Tibial nerve (tissue), 4 donors: ENCODE results near the gene ALG12. TPM values are rescaled to one million over a fixed set of nuclear protein-coding genes. Genes with fewer than 3 reads are reported as not detected.

Experiments
- DNase-seq, 2 donors: peaks; one replicate each; pipeline ENCODE4 v3.0.0-alpha.2; 2019; ENCODE audit warnings: low spot score in 2 of 2
- H3K27ac ChIP-seq, 4 donors: fragments of 200-600 bp; sonication (generic) in 3 of 4; one replicate each; pipeline ENCODE4 v1.5.1; 2017 to 2019; ENCODE audit warnings: mild to moderate bottlenecking in 1 of 4
- H3K27me3 ChIP-seq, 2 donors: fragments of 200-600 bp; sonication (generic) in 1 of 2; one replicate each; pipeline versions ENCODE4 v1.5.1 to v1.6.0; 2017 to 2019
- H3K36me3 ChIP-seq, 3 donors: fragments of 200-600 bp; sonication (generic); one replicate each; pipeline ENCODE4 v1.5.1; 2018 to 2019
- H3K4me1 ChIP-seq, 4 donors: fragments of 200-600 bp; sonication (generic) in 3 of 4; one replicate each; pipeline ENCODE4 v1.5.1; 2017 to 2019
- H3K4me3 ChIP-seq, 4 donors: fragments of 200-600 bp; sonication (generic) in 3 of 4; one replicate each; pipeline ENCODE4 v1.5.1; 2017 to 2019; ENCODE audit warnings: mild to moderate bottlenecking in 1 of 4, moderate library complexity in 1 of 4
- H3K9me3 ChIP-seq, 4 donors: fragments of 200-600 bp; sonication (generic) in 3 of 4; one replicate each; pipeline ENCODE4 v1.5.1; 2017 to 2019
- EP300 ChIP-seq, 2 donors: sonication (generic); formaldehyde crosslinking; IDR thresholded peaks; one replicate each; pipeline ENCODE4 v1.6.1; 2017; ENCODE audit warnings: antibody characterized with exemption in 2 of 2, mild to moderate bottlenecking in 1 of 2
- POLR2A ChIP-seq, 2 donors: fragments of 450-650 bp; IDR thresholded peaks; one replicate each; pipeline ENCODE4 v1.6.1; 2017; ENCODE audit warnings: antibody characterized with exemption in 2 of 2, mild to moderate bottlenecking in 2 of 2, moderate library complexity in 2 of 2
- WGBS, 2 donors: methylation state at CpG; one replicate each; pipeline ENCODE4 v1.1.5; 2018; 5-methylcytosine and 5-hydroxymethylcytosine counted together
- total RNA-seq, 4 donors: library from RNA; depleted of rRNA; stranded (reverse); fragments of >200 nt; gene quantifications; one replicate each; pipeline ENCODE4 v1.1.0, GENCODE V29; 2016
- TF ChIP-seq, protein P1 (sequence below), 5 experiments: fragments of 200-600 bp in 3 of 5; fragments of 450-650 bp in 2 of 5; sonication (generic) in 3 of 5; IDR thresholded peaks; one replicate each; pipeline ENCODE4 v1.5.1; 2016 to 2019; ENCODE audit warnings: antibody characterized with exemption in 5 of 5, mild to moderate bottlenecking in 3 of 5, moderate library complexity in 2 of 5

ALG12 gene
- total RNA-seq, 4 donors from 2014 or later: 9.0 to 17.4 (median 14.5) TPM

GRCh38 chr22:49965091-49966040, 47.1 kb upstream of the ALG12 start:
- Histone ChIP-seq H3K27ac (peak overlapping the region; percentile 37 to 95 (median 92)), H3K4me3 (peak overlapping the region in 1 of 4 donors; percentile 86), H3K36me3 (peaks cover 3 to 45% (median 23%) of the 10 kb centered on the region in 3 donors), H3K9me3 (no peaks in the 10 kb centered on the region), H3K27me3 (no peaks in the 10 kb centered on the region), H3K4me1 (peaks cover 0 to 80% (median 62%) of the 10 kb centered on the region in 4 donors)
- TF ChIP-seq EP300 (IDR thresholded peaks at IDR 0.05) (no peak), POLR2A (IDR thresholded peaks at IDR 0.05) (no peak)
- TF ChIP-seq, protein P1, sequence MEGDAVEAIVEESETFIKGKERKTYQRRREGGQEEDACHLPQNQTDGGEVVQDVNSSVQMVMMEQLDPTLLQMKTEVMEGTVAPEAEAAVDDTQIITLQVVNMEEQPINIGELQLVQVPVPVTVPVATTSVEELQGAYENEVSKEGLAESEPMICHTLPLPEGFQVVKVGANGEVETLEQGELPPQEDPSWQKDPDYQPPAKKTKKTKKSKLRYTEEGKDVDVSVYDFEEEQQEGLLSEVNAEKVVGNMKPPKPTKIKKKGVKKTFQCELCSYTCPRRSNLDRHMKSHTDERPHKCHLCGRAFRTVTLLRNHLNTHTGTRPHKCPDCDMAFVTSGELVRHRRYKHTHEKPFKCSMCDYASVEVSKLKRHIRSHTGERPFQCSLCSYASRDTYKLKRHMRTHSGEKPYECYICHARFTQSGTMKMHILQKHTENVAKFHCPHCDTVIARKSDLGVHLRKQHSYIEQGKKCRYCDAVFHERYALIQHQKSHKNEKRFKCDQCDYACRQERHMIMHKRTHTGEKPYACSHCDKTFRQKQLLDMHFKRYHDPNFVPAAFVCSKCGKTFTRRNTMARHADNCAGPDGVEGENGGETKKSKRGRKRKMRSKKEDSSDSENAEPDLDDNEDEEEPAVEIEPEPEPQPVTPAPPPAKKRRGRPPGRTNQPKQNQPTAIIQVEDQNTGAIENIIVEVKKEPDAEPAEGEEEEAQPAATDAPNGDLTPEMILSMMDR (IDR thresholded peaks at IDR 0.05): no peak
- WGBS, 2 donors: 85 to 86% methylated on average over 13 to 22 of the region's 22 CpGs
- peak in 1 of 2 donors; percentile 10 for DNase-seq

- Histone ChIP-seq H3K27ac (peak overlapping the region; percentile 37 to 95 (median 92)), H3K36me3 (peaks cover 3 to 45% (median 23%) of the 10 kb centered on the region in 3 donors), H3K4me1 (peaks cover 0 to 76% (median 58%) of the 10 kb centered on the region in 4 donors), H3K9me3 (no peaks in the 10 kb centered on the region), H3K4me3 (peak overlapping the region in 2 of 4 donors; percentile 86 to 91), H3K27me3 (no peaks in the 10 kb centered on the region)
- TF ChIP-seq, protein P1 (IDR thresholded peaks at IDR 0.05): no peak
- no peak for TF ChIP-seq POLR2A (IDR thresholded peaks at IDR 0.05)
- TF ChIP-seq EP300 (IDR thresholded peaks at IDR 0.05): no peak
- 71% methylated on average over 17 to 19 of the region's 19 CpGs for WGBS, 2 donors
- DNase-seq: peak in 1 of 2 donors; percentile 13
Measured at GRCh38 chr22:49964136-49965090, 46.2 kb upstream of the ALG12 start.

GRCh38 chr22:49963647-49964026, 45.4 kb upstream of the ALG12 start:
- Histone ChIP-seq H3K4me1 (peaks cover 0 to 76% (median 61%) of the 10 kb centered on the region in 4 donors), H3K9me3 (no peaks in the 10 kb centered on the region), H3K27ac (peak overlapping the region; percentile 86 to 95 (median 92)), H3K27me3 (no peaks in the 10 kb centered on the region), H3K4me3 (peak overlapping the region; percentile 86 to 92 (median 89)), H3K36me3 (peaks cover 3 to 45% (median 23%) of the 10 kb centered on the region in 3 donors)
- peak in 1 of 2 donors; percentile 13 for DNase-seq
- WGBS, 2 donors: 57 to 72% methylated on average over 6 of the region's 6 CpGs
- TF ChIP-seq EP300 (IDR thresholded peaks at IDR 0.05): no peak
- TF ChIP-seq, protein P1 (IDR thresholded peaks at IDR 0.05): no peak
- TF ChIP-seq POLR2A (IDR thresholded peaks at IDR 0.05): no peak

- H3K9me3 ChIP-seq: no peaks in the 10 kb centered on the region
- H3K36me3 ChIP-seq: peaks cover 3 to 45% (median 23%) of the 10 kb centered on the region in 3 donors
- WGBS, 2 donors: 49 to 54% methylated on average over 29 to 60 of the region's 63 CpGs
- no peaks in the 10 kb centered on the region for H3K27me3 ChIP-seq
- peaks cover 0 to 69% (median 58%) of the 10 kb centered on the region in 4 donors for H3K4me1 ChIP-seq
- peak overlapping the region; percentile 86 to 92 (median 89) for H3K4me3 ChIP-seq
- peak overlapping the region; percentile 86 to 95 (median 92) for H3K27ac ChIP-seq
- peak in 1 of 2 donors; percentile 19 for DNase-seq
- TF ChIP-seq POLR2A (IDR thresholded peaks at IDR 0.05): no peak
- TF ChIP-seq, protein P1 (IDR thresholded peaks at IDR 0.05): no peak
- TF ChIP-seq EP300 (IDR thresholded peaks at IDR 0.05): peak in 1 of 2 donors; percentile 35
Measured at GRCh38 chr22:49962751-49963646, 44.8 kb upstream of the ALG12 start.
